ENCODE measurements around the gene UBASH3A. TPM values are rescaled to one million over a fixed set of nuclear protein-coding genes. Genes with fewer than 3 reads are reported as not detected.

Gene UBASH3A, protein sequence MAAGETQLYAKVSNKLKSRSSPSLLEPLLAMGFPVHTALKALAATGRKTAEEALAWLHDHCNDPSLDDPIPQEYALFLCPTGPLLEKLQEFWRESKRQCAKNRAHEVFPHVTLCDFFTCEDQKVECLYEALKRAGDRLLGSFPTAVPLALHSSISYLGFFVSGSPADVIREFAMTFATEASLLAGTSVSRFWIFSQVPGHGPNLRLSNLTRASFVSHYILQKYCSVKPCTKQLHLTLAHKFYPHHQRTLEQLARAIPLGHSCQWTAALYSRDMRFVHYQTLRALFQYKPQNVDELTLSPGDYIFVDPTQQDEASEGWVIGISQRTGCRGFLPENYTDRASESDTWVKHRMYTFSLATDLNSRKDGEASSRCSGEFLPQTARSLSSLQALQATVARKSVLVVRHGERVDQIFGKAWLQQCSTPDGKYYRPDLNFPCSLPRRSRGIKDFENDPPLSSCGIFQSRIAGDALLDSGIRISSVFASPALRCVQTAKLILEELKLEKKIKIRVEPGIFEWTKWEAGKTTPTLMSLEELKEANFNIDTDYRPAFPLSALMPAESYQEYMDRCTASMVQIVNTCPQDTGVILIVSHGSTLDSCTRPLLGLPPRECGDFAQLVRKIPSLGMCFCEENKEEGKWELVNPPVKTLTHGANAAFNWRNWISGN
- total RNA-seq = not detected in 2 replicates

DNA sequence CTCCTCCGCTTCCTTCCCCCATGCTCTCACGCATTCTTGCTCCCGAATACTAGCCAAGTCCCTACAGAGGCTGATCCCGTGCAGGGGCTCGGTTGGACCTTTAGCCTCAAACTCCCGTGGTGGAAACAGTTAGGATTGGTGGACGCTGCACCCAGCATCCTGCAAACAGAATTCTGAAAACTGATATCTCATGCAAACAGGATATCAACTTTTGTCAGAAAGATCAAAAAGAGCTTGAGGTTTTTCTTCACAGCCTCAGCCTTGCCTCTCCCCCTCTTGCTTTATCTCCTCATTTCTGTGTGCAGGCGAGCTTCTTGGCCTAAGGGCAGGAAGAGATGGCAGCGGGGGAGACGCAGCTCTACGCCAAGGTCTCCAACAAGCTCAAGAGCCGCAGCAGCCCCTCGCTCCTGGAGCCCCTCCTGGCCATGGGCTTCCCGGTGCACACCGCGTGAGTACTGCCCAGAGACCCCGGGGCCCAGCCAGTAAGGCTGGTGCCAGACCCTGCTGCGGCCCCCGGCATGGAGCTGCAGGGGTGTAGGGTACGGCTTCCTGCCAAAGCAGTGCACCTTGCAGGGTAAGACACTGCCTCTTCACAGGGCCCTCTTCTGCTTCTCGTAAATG lies at the start of gene UBASH3A:
TSS of gene UBASH3A (plus strand) at position 292 of the 621 bp plus-strand sequence. CDS start at position 336, 44 bp downstream.

GRCh38 chr21:42366292-42367010 lies 37.3 kb upstream of the UBASH3A start, which contains the start of gene TFF1:
Gene TFF1, minus strand, starts transcription at chr21:42366535. Its CDS starts 40 bp downstream, at chr21:42366495.

GRCh38 chr21:42395905-42396651 lies 7.6 kb upstream of the UBASH3A start, which contains the start of gene TMPRSS3:
Gene TMPRSS3, minus strand, starts transcription at chr21:42396052. Its CDS starts 635 bp downstream, at chr21:42395417.

GRCh38 chr21:42496120-42496838 lies 92.6 kb downstream of the UBASH3A start, which contains the start of gene RSPH1:
Gene RSPH1, minus strand, starts transcription at chr21:42496224. Its CDS starts 38 bp downstream, at chr21:42496186.

Other genes with a start within 250 kb of the UBASH3A start
- gene ABCG1, start 184.8 kb upstream of the UBASH3A start, total RNA-seq = 2.3 and 7.4 TPM in 2 replicates
- gene TFF3, start 88.5 kb upstream of the UBASH3A start, total RNA-seq = not detected in 2 replicates
- gene TFF2, start 52.9 kb upstream of the UBASH3A start, total RNA-seq = not detected in 2 replicates
- gene TFF1, start 37.4 kb upstream of the UBASH3A start, total RNA-seq = not detected in 2 replicates
- not detected in 2 replicates for gene TMPRSS3, start 7.8 kb upstream of the UBASH3A start, total RNA-seq
- 1.3 TPM in 1 of 2 replicates, not detected in the other for gene RSPH1, start 92.3 kb downstream of the UBASH3A start, total RNA-seq
- gene SLC37A1, start 110.0 kb downstream of the UBASH3A start, total RNA-seq = 3.9 and 4.9 TPM in 2 replicates
- gene PDE9A, start 249.7 kb downstream of the UBASH3A start, total RNA-seq = 0.19 and 2.3 TPM in 2 replicates

Data from hair follicular keratinocyte (primary cell).